WERI-Rb-1 (cell line): ENCODE measurements around the gene TYRO3.
A peak's percentile ranks its signal among the peaks of the same experiment; 100 is the strongest.

Experiments used
- DNase-seq: peaks from one replicate; pipeline ENCODE4 v3.0.0-alpha.2; 2020
- H3K27ac ChIP-seq: fragments of 250-450 bp; sonication (Bioruptor Pico); 2 replicates; pipeline ENCODE4 v1.5.1; 2020; ENCODE audit warnings: mild to moderate bottlenecking, moderate library complexity
- H3K27me3 ChIP-seq: fragments of 250-450 bp; sonication (Bioruptor Pico); 2 replicates; pipeline ENCODE4 v1.5.1; 2021; ENCODE audit warnings: mild to moderate bottlenecking, low read depth, moderate library complexity; ENCODE audit not compliant: insufficient read depth, severe bottlenecking
- H3K36me3 ChIP-seq: fragments of 250-450 bp; sonication (Bioruptor Pico); 2 replicates; pipeline ENCODE4 v1.5.1; 2020; ENCODE audit warnings: mild to moderate bottlenecking, moderate library complexity
- H3K4me3 ChIP-seq: 2 replicates; pipeline ENCODE4 v1.5.1; 2011; ENCODE audit warnings: low read depth, mild to moderate bottlenecking, control low read depth, low read length
- H3K9me3 ChIP-seq: fragments of 250-450 bp; sonication (Bioruptor Pico); 2 replicates; pipeline ENCODE4 v1.5.1; 2021; ENCODE audit warnings: mild to moderate bottlenecking, moderate library complexity; ENCODE audit not compliant: severe bottlenecking
- TF ChIP-seq, protein P1 (sequence below): IDR thresholded peaks from 2 replicates; pipeline ENCODE4 v1.5.1; 2011; ENCODE audit warnings: low read depth, mild to moderate bottlenecking, control low read depth, inconsistent platforms, low read length

The TYRO3 gene

GRCh38 chr15:41620536-41621199 is 61.7 kb downstream of the TYRO3 start:
- H3K4me3 ChIP-seq, result peak overlapping the region; percentile 17
- no peak for DNase-seq
- H3K27ac ChIP-seq, result no peak overlapping the region
- no peaks in the 10 kb centered on the region for H3K9me3 ChIP-seq
- H3K27me3 ChIP-seq, result no peaks in the 10 kb centered on the region
- H3K36me3 ChIP-seq, result no peaks in the 10 kb centered on the region
- TF ChIP-seq, protein P1, sequence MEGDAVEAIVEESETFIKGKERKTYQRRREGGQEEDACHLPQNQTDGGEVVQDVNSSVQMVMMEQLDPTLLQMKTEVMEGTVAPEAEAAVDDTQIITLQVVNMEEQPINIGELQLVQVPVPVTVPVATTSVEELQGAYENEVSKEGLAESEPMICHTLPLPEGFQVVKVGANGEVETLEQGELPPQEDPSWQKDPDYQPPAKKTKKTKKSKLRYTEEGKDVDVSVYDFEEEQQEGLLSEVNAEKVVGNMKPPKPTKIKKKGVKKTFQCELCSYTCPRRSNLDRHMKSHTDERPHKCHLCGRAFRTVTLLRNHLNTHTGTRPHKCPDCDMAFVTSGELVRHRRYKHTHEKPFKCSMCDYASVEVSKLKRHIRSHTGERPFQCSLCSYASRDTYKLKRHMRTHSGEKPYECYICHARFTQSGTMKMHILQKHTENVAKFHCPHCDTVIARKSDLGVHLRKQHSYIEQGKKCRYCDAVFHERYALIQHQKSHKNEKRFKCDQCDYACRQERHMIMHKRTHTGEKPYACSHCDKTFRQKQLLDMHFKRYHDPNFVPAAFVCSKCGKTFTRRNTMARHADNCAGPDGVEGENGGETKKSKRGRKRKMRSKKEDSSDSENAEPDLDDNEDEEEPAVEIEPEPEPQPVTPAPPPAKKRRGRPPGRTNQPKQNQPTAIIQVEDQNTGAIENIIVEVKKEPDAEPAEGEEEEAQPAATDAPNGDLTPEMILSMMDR, result no peak

GRCh38 chr15:41621200-41622193 is 62.5 kb downstream of the TYRO3 start:
- H3K9me3 ChIP-seq, result no peaks in the 10 kb centered on the region
- no peak overlapping the region for H3K27ac ChIP-seq
- DNase-seq, result peak; percentile 13
- no peaks in the 10 kb centered on the region for H3K27me3 ChIP-seq
- no peaks in the 10 kb centered on the region for H3K36me3 ChIP-seq
- TF ChIP-seq, protein P1, result no peak
- H3K4me3 ChIP-seq, result peak overlapping the region; percentile 17

GRCh38 chr15:41622901-41623300 is 63.9 kb downstream of the TYRO3 start:
- no peak for DNase-seq
- H3K27ac ChIP-seq, result no peak overlapping the region
- TF ChIP-seq, protein P1, result no peak
- H3K27me3 ChIP-seq, result no peaks in the 10 kb centered on the region
- H3K9me3 ChIP-seq, result no peaks in the 10 kb centered on the region
- H3K36me3 ChIP-seq, result no peaks in the 10 kb centered on the region
- H3K4me3 ChIP-seq, result no peak overlapping the region

DNA sequence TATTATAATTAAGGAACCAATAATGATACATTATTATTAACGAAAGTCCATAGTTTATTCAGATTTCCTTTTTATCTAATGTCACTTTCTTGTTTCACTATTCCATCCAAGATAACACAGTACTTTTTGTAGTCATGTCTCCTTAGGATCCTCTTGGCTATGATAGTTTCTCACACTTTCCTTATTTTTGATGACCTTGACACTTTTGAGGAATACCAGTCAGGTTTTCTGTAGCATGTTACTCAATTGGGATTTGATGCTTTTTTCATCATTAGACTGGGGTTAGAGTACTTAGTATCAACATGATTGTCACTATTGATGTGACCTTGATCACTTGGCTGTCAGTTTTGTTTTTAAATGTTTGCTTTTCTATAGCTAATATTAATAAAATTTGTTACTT is 68.2 kb downstream of the TYRO3 start:
- Histone ChIP-seq H3K9me3 (no peaks in the 10 kb centered on the region), H3K27ac (no peak overlapping the region), H3K36me3 (no peaks in the 10 kb centered on the region), H3K27me3 (no peaks in the 10 kb centered on the region), H3K4me3 (no peak overlapping the region)
- no peak for DNase-seq
- TF ChIP-seq, protein P1, result no peak

- no peak for DNase-seq
- Histone ChIP-seq H3K4me3 (no peak overlapping the region), H3K9me3 (no peaks in the 10 kb centered on the region), H3K27me3 (no peaks in the 10 kb centered on the region), H3K27ac (no peak overlapping the region), H3K36me3 (no peaks in the 10 kb centered on the region)
- TF ChIP-seq, protein P1, result no peak
These were observed 70.5 kb downstream of the TYRO3 start for GRCh38 chr15:41629463-41629862.
